ENCODE data around the gene UBA52.
"Not testable (repeated sequence)": the region's sequence is repeated elsewhere in the genome, so short reads cannot be mapped to it uniquely, and the experiment has no call there.

UBA52 gene

GRCh38 chr19:18557411-18558201, 14.1 kb upstream of the UBA52 start, which contains the start of gene KXD1:
KXD1 (plus strand) TSS chr19:18557870; CDS start chr19:18562057, 4,187 bp downstream.
- peak; percentile 97 to 98 for DNase-seq

GRCh38 chr19:18558202-18558555, 13.5 kb upstream of the UBA52 start:
- DNase-seq = no peak

DNA sequence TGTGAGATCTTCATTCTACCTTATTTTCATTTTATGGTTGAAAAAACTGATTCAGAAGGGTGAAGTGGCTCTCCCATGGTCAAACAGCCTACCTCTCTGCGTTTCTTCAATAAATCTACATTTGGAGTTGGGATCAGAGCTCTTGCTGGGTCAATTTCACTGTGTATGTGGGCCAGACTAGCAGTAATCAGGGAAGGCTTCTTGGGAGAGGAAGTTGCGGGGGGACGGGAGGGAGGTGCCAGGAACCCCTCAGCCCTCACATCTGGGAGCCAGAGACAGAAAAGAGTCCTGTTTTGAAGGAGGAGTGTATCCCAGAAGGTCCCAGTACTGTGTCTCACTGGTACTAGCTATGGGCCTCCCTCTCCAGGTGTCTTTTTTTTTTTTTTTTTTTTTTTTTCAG, 13.1 kb upstream of the UBA52 start:
- no peak for DNase-seq

DNA sequence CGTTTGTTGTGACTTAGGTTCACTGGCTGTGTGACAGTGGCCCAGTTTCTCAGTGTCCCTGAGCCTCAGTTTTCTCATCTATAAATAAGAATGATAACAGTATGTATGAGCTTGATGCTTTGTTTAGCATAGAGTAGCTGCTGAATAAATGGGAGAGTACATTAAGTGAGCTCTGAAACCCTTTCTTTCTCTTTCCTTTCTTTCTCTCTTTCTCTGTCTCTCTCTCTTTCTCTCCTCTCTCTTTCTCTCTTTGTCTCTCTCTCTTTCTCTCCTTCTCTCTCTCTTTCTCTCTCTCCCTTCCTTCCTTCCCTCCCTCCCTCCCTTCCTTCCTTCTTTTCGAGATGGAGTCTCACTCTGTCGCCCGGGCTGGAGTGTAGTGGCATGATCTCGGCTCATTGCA, 12.0 kb upstream of the UBA52 start:
- no peak for DNase-seq

- DNase-seq = no peak
Observed at GRCh38 chr19:18562086-18562485, 9.6 kb upstream of the UBA52 start.

DNA sequence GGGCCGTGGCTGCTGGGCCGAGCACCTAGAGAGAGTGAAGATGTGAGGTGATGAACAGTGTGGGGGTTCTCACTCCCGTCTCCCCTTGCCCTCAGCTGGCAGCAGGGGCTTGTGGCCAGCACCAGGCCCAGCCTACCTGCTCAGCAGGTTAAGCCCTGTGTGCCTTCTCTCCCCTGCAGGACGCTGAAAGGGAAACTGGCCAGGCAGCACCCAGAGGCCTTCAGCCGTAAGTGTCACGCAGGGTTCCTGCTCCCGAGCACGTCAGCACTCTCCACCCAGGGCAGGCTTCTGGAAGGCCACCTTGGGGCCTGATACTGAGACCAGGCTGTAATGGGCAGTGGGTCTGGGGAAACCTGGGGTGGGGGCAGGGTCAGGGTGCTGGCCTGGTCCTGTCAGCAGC, 4.7 kb upstream of the UBA52 start:
- no peak for DNase-seq

GRCh38 chr19:18568367-18568766, 3.3 kb upstream of the UBA52 start:
- no peak for DNase-seq

DNA sequence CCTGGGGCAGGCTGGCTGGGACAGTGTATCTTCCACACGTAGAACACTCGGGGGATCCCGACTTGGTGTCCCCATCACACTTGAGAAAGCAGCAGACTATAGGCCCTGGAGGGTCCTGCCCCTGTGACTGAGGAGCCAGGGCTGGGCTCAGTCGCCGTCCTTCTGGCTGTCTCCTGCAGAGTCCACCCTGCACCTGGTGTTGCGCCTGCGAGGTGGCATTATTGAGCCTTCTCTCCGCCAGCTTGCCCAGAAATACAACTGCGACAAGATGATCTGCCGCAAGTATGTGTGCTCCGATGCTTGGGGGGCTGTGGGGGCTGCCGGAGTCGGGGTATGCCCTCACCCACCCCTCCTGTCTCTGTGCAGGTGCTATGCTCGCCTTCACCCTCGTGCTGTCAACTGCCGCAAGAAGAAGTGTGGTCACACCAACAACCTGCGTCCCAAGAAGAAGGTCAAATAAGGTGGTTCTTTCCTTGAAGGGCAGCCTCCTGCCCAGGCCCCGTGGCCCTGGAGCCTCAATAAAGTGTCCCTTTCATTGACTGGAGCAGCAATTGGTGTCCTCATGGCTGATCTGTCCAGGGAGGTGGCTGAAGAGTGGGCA, 3.1 kb downstream of the UBA52 start:
- DNase-seq = no peak

- no peak for DNase-seq
Observed at GRCh38 chr19:18576383-18576782, 4.7 kb downstream of the UBA52 start.

DNA sequence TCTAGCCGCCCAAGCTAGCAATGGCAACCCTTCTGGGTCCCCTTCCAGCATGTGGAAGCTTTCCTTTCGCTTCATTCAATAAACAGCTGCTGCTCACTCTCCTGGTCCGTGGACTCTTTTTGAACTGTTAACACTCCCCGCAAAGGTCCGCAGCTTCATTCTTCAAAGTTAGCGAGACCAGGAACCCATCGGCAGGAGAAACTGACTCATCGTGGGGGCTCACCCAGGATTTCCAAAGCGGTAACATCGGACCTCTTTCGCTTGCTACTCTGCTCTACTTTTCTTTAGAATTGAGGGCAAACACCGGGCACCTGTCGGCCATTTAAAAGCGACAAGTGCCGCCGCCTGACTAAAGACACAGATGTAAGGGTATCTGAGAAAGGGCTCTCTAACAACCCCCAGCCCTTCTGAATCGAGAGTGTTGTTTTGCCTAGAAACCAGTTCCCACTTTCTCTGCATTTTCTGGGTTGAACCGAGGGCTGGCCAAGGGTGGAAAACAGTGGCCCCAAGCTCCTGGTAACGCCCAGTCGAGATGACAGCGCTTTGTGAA, 5.8 kb downstream of the UBA52 start:
- DNase-seq = no peak

DNA sequence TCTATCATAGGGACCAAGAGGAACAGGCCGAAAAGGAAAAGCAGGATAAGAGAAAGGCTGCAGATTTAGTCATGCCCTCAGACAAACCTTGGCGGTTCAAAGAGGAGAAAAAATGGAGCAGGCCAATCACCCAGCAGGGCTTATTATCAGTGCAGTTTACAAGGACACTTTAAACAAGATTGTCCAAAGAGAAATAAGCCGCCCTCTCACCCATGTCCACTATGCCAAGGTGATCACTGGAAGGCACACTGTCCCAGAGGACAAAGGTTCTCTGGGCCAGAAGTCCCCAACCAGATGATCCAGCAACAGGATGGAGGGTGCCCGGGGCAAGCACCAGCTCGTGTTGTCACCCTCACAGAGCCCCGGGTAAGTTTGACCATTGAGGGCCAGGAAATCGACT, 8.7 kb downstream of the UBA52 start:
- DNase-seq = no peak

GRCh38 chr19:18586306-18586705, 14.6 kb downstream of the UBA52 start:
- no peak for DNase-seq

GRCh38 chr19:18587561-18587960, 15.9 kb downstream of the UBA52 start:
- no peak for DNase-seq

- DNase-seq = no peak
Observed at GRCh38 chr19:18587962-18588610, 16.4 kb downstream of the UBA52 start.

DNA sequence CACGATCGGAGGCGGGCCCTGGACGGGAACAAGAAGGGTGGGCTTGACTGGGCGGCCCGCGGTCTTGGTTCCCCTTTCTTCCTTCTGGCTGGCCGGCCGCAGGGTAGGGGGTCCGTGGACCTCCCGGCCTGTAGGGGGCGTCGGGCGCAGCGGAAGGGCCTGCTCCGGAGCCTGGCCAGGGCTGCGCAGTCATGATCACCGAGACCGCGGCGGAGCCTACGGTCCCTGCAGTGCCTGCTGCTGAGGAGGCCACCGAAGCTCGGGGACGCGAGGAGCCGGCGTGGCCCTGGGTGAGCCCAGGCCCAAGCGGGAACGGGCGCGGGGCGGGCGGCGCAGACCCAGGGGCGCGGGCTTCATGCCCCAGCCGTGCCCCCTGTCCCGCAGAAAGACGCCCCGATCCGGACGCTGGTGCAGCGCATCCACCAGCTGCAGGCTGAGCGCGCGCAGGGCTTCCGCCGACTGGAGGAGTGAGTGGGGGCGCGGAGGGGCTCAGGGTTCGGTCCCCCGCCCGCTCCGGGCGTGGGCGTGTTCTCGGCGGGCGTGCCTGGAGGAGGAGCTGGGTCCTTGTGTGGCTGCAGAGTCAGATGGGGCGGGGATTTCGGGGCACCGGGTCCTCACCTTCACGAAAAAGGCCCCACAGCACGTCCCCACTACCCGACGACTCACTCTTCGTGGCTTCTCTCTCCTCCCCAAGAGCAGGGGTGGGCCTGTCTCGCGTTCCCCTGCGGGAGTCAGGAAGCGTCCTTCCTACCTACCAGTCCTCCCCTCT, 17.1 kb downstream of the UBA52 start, which contains the start of gene REX1BD:
Gene REX1BD, plus strand, starts transcription at position 188 of the 769 bp plus-strand sequence. Its CDS starts 4 bp downstream, at position 192.
- DNase-seq = peak; percentile 88 to 92

DNA sequence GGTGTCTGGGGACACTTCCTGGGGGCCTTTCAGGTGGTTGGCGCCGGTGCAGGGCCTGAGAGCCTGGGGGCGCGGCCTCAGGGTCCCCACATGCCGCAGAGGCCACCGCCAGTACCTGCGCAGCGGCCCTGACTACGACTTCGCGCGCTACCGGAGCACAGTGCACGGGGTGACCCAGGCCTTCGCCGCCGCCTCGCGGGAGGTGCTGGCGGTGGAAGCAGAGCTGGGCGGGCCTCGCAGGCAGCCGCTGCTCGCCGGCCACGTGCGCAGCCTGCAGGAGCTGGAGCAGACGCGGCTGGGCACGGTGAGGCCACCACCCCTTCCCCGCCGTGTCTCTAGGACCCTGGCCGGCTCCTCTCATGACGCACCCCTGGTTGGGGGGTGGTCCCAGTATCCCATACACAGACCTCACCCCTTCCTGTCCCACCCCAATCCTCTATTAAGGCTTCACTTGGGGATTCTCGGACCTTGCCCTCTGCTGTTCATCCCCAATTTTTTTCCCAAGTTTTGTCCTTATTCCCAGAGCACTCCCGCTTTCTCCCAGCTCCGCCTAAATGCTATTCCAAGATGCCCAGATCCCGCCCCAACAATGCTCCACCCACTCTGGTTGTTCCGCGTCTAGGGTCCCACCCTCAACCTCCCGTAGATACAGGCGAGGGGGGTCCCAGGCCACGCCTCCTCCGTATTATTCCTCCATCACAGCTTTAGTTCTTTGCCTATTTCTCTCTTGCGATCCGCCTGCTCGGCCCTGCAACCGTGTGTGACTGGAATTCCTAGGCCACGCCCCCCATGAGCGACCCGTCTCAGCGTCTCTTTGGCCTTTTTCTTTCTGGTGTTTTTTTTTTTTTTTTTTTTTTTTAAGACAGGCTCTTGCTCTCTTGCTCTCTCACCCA, 18.0 kb downstream of the UBA52 start:
- DNase-seq = peak in 1 of 2 donors; percentile 72

DNA sequence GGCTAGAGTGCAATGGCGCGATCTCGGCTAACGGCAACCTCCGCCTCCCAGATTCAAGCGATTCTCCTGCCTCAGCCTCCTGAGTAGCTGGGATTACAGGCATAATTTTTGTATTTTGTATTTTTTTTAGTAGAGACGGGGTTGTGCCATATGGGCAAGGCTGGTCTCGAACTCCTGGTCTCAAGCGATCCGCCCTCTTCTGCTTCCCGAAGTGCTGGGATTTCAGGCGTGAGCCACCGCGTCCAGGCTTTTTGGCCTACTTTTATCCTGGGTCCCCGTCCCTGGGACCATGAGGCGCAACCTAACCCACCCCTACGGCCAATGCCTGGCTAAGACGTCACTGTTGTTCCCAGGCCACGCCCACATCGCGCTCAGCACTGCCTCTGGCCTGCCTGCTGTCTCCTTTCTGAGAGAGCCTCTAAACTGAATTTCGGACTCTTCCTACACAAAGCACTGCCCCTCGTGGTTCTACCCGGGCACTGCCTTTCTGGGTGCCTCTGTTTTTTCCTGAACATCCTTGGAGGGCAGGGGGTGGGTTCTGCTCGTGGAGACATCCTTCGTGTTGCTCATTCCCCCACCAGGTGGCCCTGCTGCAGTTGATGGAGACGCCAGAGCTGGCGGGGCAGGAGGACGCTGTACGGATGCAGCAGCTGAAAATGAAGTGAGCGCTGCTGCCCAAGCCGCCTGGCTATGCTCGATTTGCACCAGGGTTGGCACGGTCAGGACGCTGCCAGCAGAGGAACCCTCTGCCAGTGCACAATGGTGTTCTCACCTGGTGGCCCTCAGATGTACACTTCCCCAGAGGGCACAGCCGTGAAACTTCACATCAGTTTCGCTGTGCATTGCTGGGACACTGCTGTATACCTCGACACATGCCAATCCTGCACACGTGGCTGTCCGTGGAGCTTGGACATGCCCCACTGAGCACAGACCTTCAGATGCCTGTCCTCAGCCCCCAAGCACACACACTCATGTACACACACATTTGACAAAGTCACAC, 18.9 kb downstream of the UBA52 start:
- no peak for DNase-seq

- DNase-seq = no peak
Observed at GRCh38 chr19:18591735-18592385, 20.2 kb downstream of the UBA52 start.

DNA sequence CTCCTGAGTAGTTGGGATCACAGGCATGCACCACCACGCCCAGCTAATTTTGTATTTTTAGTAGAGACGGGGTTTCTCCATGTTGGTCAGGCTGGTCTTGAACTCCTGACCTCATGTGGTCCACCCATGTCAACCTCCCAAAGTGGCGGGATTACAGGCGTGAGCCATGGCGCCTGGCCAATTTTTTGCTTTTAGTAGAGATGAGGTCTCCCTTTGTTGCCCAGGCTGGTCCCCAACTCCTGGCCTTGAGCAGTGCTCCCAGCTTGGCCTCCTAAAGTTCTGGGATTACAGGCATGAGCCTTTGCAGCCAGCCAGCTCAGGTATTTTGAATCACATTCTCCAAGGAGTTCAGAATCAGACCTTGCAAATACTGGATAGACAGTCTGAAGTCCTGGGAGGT, 21.1 kb downstream of the UBA52 start:
- not testable (repeated sequence) for DNase-seq

Measured in stimulated activated CD4-positive, alpha-beta T cell treated with anti-CD3 and anti-CD28 coated beads, Interleukin-2, amount 100 ng/mL, for 24 hours (primary cell).